Kidney glomerular epithelial cell (primary cell): ENCODE results near the gene CDT1.

Experiments used
- DNase-seq: peaks from one replicate; lab custom pipeline; 2025; lab: John Stamatoyannopoulos, UW

CDT1 gene

GRCh38 chr16:88856122-88856827, 52.7 kb downstream of the CDT1 start:
- no peak for DNase-seq

- peak; percentile 90 for DNase-seq
Measured at GRCh38 chr16:88856828-88857727, 53.5 kb downstream of the CDT1 start, which contains the start of the genes GALNS and TRAPPC2L. Gene GALNS (minus strand): TSS chr16:88856947. CDS start chr16:88856877, 70 bp downstream. Gene TRAPPC2L (plus strand): TSS chr16:88857127. CDS start chr16:88857151, 24 bp downstream.

GRCh38 chr16:88857728-88858339, 54.2 kb downstream of the CDT1 start:
- peak; percentile 50 for DNase-seq
